ENCODE measurements around the gene TPK1.

DNA sequence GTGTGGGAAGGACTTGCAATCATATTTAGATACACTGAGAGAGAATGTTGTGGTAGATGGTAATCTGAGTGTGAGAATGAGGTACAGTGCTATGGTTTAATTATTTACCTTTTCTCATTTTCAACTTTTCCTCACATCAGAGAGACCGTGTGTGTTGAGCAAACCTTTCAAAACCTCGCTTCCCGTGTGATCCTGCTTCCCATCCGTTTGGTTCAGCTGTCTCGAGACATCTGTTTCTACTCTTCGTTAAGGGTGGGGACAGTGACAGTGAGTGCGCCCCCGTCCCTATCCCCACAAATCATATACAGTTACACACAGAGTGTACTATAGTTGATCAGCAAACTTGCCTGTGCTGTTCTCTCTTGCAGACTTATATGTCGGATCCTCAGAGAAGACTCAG, 399.4 kb downstream of the TPK1 start:
- TF ChIP-seq, protein P1, sequence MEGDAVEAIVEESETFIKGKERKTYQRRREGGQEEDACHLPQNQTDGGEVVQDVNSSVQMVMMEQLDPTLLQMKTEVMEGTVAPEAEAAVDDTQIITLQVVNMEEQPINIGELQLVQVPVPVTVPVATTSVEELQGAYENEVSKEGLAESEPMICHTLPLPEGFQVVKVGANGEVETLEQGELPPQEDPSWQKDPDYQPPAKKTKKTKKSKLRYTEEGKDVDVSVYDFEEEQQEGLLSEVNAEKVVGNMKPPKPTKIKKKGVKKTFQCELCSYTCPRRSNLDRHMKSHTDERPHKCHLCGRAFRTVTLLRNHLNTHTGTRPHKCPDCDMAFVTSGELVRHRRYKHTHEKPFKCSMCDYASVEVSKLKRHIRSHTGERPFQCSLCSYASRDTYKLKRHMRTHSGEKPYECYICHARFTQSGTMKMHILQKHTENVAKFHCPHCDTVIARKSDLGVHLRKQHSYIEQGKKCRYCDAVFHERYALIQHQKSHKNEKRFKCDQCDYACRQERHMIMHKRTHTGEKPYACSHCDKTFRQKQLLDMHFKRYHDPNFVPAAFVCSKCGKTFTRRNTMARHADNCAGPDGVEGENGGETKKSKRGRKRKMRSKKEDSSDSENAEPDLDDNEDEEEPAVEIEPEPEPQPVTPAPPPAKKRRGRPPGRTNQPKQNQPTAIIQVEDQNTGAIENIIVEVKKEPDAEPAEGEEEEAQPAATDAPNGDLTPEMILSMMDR (IDR thresholded peaks at IDR 0.05): no peak
- no peak for TF ChIP-seq POLR2A (IDR thresholded peaks at IDR 0.05)
